ENCODE data around the gene UQCC5.

- TF ChIP-seq SP1 (IDR thresholded peaks at IDR 0.05) = no peak
- no peak for TF ChIP-seq FOXM1 (IDR thresholded peaks at IDR 0.05; ENCODE audit: borderline replicate concordance)
- TF ChIP-seq CTBP1 (IDR thresholded peaks at IDR 0.05; ENCODE audit: borderline replicate concordance) = no peak
- TF ChIP-seq BHLHE40 (IDR thresholded peaks at IDR 0.05; ENCODE audit: borderline replicate concordance) = no peak
- TF ChIP-seq LEF1 (IDR thresholded peaks at IDR 0.05; ENCODE audit: borderline replicate concordance) = no peak
- no peak for TF ChIP-seq HDGF (IDR thresholded peaks at IDR 0.05; ENCODE audit: borderline replicate concordance)
- no peak for TF ChIP-seq SUZ12 (IDR thresholded peaks at IDR 0.05)
- no peak for TF ChIP-seq TARDBP (IDR thresholded peaks at IDR 0.05)
- no peak for TF ChIP-seq ARNT (IDR thresholded peaks at IDR 0.05)
- no peak for TF ChIP-seq ZNF384 (IDR thresholded peaks at IDR 0.05)
- TF ChIP-seq PKNOX1 (IDR thresholded peaks at IDR 0.05) = no peak
- no peak for TF ChIP-seq NFRKB (IDR thresholded peaks at IDR 0.05)
- TF ChIP-seq L3MBTL2 (conservative IDR thresholded peaks at IDR 0.05) = no peak
Observed at GRCh38 chr3:52552089-52552488, 15.7 kb downstream of the UQCC5 start.
